ENCODE results near the gene TPX2.

The TPX2 gene

GRCh38 chr20:31706607-31707257, 32.4 kb upstream of the TPX2 start:
- DNase-seq (ENCODE audit: low read depth): no peak

DNA sequence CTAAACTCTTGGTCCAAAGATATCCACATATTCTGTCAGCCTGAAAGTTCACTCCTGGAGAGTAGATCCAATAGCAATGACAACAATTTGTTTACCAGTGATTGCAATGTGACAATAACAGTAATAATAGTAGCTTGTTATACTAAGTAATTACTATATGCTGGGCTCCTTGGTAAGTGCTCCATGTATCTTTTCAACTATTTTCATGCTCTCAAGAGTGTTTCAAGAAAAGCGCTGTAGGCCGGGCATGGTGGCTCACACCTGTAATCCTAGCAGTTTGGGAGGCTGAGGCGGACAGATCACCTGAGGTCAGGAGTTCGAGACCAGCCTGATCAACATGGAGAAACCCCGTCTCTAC, 31.9 kb upstream of the TPX2 start:
- no peak for DNase-seq (ENCODE audit: low read depth)

DNA sequence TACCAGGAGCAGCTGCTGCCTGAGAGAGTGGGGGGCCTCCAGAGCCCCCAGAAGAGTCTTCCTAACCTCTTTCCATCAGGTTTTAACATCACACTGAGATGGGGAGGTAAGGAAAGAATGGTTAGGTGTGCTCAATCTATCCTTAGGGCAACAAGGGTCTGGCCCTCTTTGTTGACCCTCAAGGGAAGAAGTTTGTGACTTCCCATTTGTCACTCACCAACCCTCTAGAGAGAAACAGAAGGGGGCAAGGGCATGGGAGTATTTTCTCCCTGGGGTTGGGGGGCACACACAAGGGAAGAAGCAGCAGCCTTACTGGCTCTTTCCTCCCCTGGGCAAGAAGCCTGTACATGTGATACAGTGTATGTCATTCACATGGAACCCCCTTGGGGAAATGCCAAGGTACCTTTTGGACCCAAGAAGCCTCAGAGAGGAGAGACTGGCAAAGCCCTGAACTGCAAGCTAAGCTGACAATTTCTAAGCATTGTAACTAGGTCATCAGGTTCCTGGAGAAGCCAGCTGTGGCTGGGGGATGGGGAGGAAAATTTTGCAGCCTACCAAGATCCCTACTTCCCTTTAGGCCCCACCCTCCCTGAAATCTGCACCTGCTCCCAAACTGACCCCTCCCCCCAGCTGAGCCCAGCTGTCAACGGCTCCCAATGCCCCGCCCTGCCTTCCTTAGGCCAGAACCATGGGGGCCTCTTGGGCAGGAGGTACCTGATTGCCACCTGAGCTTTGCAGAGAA, 30.9 kb upstream of the TPX2 start:
- DNase-seq (ENCODE audit: low read depth): no peak

- no peak for DNase-seq (ENCODE audit: low read depth)
These were observed 30.2 kb upstream of the TPX2 start for GRCh38 chr20:31708736-31709534.

- no peak for DNase-seq (ENCODE audit: low read depth)
These were observed 29.2 kb upstream of the TPX2 start for GRCh38 chr20:31709939-31710338.

DNA sequence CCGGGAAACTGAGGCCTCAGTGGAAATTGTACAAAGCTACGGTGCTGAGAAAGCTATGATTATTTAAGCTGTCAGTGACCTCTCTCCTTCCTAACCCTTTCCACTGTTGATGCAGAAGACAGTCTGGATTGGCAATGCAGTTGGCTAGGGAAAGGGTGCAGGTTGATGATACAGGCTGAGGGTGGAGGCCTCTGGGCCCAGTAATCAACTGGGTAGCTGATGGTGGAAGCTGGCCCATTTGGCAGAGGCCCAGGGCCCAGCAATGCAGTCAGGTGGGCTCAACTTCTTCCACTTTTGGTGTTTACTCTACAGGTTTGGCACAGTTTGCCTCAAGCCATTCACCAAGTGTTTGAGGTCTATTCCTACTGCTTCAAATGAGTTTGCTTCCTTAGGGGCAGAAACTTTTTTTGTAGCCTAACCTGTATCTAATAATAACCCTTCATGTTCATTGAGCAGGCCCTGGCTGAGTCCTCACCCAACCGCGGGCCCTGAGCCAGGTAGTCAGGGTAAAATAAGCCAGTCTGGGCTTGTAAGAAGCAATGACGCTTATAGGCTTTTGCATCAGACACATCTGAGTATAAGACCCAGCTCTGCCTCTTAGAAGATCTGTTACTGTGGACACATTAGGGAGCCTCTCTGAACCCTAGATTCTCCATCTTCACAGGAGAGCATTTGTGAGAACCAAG, 28.5 kb upstream of the TPX2 start:
- no peak for DNase-seq (ENCODE audit: low read depth)

DNA sequence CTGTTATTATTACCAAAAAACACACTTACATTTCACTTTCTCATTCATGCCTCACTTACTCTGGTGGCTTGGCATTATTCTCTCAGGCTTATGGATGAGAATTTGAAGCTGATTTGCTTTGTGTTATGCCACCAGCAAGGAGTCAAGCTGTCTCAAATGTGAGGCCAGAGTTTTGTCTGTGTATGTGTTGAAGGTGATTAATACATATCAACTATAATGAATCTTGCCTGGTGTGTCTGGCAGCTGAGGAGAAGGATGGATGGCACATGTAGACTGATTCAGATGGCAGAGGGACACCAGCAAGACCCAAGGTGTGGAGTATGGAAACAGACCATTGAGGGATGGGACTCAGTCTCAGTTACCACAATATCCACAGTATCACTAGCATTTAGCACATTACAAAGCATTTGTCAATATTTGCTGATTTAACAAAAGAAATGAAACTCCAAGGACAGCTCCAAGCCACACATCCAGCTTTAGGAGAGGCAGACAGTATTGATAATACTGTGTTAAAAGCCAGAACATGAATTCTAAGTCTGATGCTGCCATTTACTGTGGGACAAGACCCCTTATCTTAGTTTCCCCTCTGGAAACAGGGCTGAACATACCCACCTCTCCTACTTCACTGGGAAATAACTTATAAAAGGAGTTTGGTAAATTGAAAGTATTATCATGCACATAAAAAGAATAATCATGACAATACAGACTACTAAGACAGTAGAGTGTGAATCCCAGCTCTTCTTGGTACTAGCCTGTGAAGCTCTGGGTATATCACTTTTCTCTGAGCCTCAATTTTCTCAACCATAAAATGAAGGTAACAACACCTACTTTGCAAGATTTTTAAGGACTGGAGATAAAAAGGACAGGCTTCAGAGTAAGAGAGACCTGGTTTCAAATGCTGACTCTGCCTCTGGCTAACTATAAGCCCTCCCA, 27.6 kb upstream of the TPX2 start:
- DNase-seq (ENCODE audit: low read depth): no peak

GRCh38 chr20:31712112-31712553, 27.0 kb upstream of the TPX2 start:
- DNase-seq (ENCODE audit: low read depth): no peak

DNA sequence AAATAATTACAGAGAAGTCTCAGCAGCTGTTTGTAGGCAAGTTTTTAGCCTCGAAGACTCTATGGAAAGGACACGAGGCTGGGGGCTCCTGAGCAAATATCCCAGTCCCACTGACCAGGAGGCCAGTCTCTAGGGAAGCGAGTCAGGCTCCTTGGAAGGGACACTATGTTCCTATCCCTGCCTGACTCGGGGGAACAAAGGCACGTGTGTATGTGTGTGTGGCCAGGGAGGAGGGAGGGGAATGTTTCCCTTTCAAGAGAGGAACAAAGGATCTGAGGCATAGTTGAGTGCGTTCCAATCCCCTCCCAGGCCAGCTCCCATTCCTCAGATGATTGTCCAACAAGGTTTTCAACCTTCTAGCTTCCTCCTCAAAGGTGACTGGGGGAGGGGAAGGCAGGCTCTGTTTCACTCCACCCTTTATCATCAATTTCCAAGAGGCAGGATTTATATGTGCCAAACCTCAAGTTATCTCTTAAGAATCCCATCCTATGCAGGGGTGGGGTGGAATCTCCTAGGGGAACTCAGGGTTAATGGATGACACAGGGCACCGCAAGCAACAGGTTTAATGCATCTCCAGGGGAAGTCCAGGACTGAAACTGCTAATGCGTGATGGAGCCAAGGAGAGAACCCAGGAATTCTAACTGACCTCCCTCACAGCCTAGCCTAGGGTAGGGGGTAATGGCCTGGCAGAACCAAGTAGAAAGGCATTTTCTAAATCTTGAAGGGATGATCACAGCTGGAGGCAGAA, 26.4 kb upstream of the TPX2 start:
- no peak for DNase-seq (ENCODE audit: low read depth)

DNA sequence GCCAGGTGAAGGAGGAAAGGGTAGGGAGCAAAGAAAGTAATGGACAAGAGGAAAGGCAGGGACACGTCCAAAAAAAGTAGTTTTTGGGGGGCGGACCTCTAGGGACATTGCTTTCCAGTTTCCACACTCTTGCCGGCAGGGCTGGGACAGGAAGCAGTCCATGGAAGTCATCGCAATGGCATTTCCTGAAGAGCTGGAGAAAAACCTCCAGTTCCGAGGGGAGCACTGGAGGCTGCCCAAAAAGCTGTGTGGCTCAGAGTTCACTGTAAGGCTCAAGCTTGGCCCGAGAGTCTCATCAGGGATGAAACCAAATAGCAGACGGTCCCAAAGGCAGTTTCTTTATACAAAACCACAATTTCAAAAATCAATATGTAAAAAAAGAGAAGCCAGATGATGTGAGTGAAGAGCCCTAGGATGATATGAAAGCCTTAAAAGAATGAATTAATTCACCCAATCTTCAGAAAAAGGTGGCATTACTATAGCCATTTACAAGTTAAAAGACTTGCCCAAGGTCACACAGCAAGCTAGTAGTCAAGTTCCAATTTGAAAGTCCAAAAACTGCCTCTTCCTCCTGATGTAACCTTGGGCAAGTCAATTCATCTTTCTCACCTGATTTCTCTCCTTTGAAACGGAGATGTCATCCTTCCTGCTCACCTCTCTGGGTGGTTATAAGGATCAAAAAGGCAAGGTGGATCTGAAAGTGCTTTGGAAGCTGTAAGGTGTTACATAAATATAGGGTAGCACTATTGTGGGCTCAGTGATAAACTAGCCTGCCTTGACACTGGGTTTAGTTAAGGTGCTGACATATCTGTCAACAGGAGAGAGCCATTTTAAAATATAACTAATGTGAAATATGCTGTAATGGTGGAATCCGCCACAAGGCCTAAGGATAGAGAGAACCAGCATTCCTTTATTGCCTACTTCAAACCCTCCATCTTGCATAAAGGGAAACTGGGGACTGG, 25.5 kb upstream of the TPX2 start:
- no peak for DNase-seq (ENCODE audit: low read depth)

DNA sequence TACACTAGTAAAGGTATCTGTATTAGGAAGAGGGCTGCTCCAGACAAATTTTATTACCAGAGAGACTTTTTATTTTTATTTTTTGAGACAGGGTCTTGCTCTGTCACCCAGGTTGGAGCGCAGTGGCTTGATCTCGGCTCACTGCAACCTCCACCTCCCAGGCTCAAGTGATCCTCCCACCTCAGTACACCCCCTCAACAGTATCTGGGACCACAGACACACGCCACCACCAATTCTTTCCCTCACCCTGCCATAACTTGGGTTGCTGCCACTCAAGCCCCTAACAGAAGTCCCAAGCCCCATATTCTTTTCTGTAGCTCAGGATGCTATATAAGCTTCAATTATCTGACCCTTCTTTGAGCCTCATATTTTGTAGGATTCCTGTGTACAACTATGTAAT, 23.3 kb upstream of the TPX2 start:
- DNase-seq (ENCODE audit: low read depth): no peak

DNA sequence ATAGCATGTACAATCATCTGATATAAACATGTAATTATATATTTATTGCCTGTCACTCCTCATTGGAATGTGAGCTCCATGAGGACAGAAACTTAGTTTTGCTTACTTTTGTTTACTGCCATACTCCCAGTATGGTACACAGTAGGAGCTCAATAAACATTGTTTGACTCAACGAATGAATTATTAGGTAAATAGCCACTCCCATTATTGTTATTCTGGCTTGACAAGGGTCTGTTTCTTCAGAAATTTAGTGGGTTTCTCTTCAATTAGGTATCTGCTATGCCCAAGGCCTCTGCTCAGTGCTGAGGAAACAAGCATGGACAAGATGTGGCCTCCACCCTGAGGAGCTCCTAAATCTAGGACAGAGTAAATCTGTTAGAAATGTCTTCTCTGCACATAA, 22.7 kb upstream of the TPX2 start:
- no peak for DNase-seq (ENCODE audit: low read depth)

GRCh38 chr20:31716818-31717477, 22.1 kb upstream of the TPX2 start:
- DNase-seq (ENCODE audit: low read depth): no peak

DNA sequence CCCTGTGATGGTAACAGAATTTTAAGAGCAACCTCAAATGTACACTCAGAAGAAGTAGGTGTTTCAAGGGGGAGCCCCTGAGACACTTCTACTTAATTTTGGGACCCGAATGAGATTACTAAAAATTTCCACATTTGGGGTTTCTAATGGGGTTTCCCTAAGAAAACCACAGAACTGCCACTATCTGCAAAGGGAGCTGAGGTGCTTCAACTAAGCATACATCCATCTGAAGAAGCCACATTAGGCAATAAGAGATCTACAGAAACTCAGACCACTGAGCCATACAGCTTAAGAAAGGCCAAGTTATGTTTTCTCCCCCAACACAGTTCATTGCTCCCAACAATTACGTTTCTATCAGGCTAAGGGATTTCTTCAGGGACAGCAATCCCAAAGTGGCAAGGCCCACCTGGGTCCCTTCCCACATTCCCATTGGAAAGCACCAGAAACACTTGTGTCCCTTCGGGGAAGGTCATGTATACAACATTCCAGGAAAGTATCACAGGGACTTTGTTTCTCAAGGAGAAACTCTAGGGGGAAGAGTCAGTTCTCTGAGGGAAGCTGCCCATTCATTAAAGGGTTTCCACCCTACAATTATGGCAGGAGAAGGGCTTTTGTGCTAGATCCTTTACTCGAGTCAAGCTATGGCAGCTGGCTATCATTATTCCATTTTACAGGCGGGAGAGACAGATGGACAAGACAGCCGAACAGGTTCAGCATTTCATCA, 21.4 kb upstream of the TPX2 start:
- no peak for DNase-seq (ENCODE audit: low read depth)

DNA sequence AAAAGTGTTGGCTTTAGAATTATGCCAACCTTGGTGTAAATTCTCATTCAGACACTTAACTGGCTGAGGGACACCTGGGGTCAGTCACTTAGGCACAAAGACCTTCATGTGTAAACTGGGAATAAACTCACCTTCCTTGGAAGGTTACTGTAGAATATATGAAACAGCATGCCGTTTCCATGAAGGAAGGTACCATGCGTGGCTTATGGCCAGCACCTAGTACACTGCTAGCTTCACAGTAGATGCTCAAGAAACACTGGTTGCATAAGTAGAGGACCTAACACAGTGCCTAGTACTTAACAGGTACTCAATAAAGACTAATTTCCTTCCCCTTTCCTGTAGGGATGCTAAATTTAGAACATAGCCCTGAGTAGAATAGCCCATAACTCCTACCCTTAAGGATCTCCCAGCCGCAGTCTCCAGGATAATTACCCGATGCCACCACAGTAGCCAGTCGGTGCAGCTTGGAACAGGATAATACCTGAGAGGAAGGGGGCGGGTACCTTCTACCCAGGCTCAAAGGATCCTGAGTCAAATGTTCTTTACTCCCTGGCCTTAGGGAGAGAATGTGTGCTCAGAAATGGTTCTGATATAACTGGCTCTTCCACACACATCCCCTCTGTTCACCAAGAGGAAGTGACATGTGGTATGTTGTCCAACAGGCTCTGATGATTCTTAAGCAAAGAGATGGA, 20.0 kb upstream of the TPX2 start:
- no peak for DNase-seq (ENCODE audit: low read depth)

- DNase-seq (ENCODE audit: low read depth): no peak
These were observed 19.2 kb upstream of the TPX2 start for GRCh38 chr20:31719644-31720485.
